Brain microvascular endothelial cell (primary cell): ENCODE data around the gene ACSBG1.

Source experiments
- DNase-seq: peaks from one replicate; pipeline ENCODE4 v3.0.0-alpha.2; 2020
- H3K27ac ChIP-seq: fragments of 250-450 bp; sonication (Bioruptor Pico); 2 replicates; pipeline ENCODE4 v1.5.1; 2020; ENCODE audit warnings: mild to moderate bottlenecking, moderate library complexity
- H3K27me3 ChIP-seq: fragments of 250-450 bp; sonication (Bioruptor Pico); replicated peaks from 2 replicates; pipeline ENCODE4 v1.5.1; 2020; ENCODE audit warnings: mild to moderate bottlenecking
- H3K36me3 ChIP-seq: fragments of 250-450 bp; sonication (Bioruptor Pico); replicated peaks from 2 replicates; pipeline ENCODE4 v1.5.1; 2020; ENCODE audit warnings: mild to moderate bottlenecking
- H3K4me3 ChIP-seq: 2 replicates; pipeline ENCODE4 v1.5.1; 2011; ENCODE audit warnings: low read depth, mild to moderate bottlenecking, control low read depth, low read length, moderate library complexity
- CTCF ChIP-seq: IDR thresholded peaks from 2 replicates; pipeline ENCODE4 v1.5.1; 2011; ENCODE audit warnings: low read depth, mild to moderate bottlenecking, moderate library complexity, low read length, control low read depth, inconsistent platforms; ENCODE audit errors: missing control alignments
- in situ Hi-C: cut with HindIII; loops from 2 replicates; pipeline ENCODE4 v1.10.0; 2017; ENCODE audit warnings: low sequenced_read_pairs, low pct_ligation_motif_present

ACSBG1 gene

GRCh38 chr15:78209646-78210348, 24.6 kb downstream of the ACSBG1 start:
- H3K27me3 ChIP-seq: no peaks in the 10 kb centered on the region
- no peak overlapping the region for H3K27ac ChIP-seq
- DNase-seq: no peak
- no peak for TF ChIP-seq CTCF
- no peak overlapping the region for H3K4me3 ChIP-seq
- H3K36me3 ChIP-seq: no peaks in the 10 kb centered on the region
- in situ Hi-C loops: no loop called here

GRCh38 chr15:78208887-78209645, 25.3 kb downstream of the ACSBG1 start:
- in situ Hi-C loops: no loop called here
- no peak for TF ChIP-seq CTCF
- H3K4me3 ChIP-seq: no peak overlapping the region
- H3K27me3 ChIP-seq: no peaks in the 10 kb centered on the region
- no peaks in the 10 kb centered on the region for H3K36me3 ChIP-seq
- no peak overlapping the region for H3K27ac ChIP-seq
- no peak for DNase-seq

GRCh38 chr15:78208341-78208844, 26.0 kb downstream of the ACSBG1 start:
- in situ Hi-C loops: no loop called here
- no peak overlapping the region for H3K27ac ChIP-seq
- no peak for DNase-seq
- H3K27me3 ChIP-seq: no peaks in the 10 kb centered on the region
- H3K36me3 ChIP-seq: no peaks in the 10 kb centered on the region
- no peak overlapping the region for H3K4me3 ChIP-seq
- TF ChIP-seq CTCF: no peak

GRCh38 chr15:78207641-78208340, 26.6 kb downstream of the ACSBG1 start:
- no peak overlapping the region for H3K4me3 ChIP-seq
- in situ Hi-C loops: no loop called here
- no peak for TF ChIP-seq CTCF
- H3K27me3 ChIP-seq: no peaks in the 10 kb centered on the region
- no peak overlapping the region for H3K27ac ChIP-seq
- H3K36me3 ChIP-seq: no peaks in the 10 kb centered on the region
- DNase-seq: no peak

GRCh38 chr15:78207110-78207458, 27.3 kb downstream of the ACSBG1 start:
- Histone ChIP-seq H3K36me3 (no peaks in the 10 kb centered on the region), H3K27me3 (no peaks in the 10 kb centered on the region), H3K4me3 (no peak overlapping the region), H3K27ac (no peak overlapping the region)
- DNase-seq: no peak
- in situ Hi-C loops: no loop called here
- no peak for TF ChIP-seq CTCF
